Measurements from ENCODE around the gene TM9SF1.

DNA sequence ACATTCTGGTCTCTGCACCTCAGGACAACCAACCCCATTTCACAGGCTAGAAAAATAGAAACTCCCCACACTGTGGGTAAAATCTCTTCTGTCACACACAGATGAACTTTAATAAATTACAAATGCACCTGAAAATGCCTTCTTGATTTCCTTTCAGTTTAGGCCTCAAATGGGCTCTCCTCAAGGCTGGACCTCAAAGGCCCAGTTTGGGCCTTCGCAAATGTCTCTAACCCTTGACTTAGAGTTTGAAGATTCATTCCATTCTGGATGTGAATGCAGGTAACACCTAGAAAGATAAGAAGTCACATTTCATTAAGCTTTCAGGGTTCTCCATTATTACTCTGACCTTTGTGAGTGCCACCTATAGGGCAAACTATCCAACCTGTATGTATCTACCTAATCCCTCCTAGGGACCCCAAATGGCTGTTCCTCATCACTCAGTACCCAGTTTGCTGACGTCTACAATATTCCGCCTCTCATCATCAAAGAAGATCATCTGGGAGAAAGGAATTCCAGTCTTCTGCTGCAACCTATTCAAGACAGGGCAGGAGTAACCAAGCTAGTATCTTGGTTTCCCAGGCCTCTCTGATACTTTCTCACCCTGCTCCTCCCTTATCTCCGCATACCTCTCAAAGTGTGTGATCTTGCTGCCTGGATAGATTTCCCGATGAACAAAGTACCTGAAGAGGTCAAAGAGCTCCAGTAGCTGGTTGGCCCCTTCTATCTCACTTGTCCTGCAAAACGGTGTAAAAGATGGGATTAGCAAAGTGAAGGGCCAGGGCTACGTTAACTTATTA lies 18.8 kb upstream of the TM9SF1 start:
- TF ChIP-seq EZH2 (IDR thresholded peaks at IDR 0.05; ENCODE audit: low read depth, unreplicated experiment) (no peak), REST (IDR thresholded peaks at IDR 0.05; ENCODE audit: unreplicated experiment) (no peak), EZH2phosphoT487 (IDR thresholded peaks at IDR 0.05; ENCODE audit: unreplicated experiment) (no peak), ZNF114 (CRISPR knock-in tag; IDR thresholded peaks at IDR 0.05) (no peak), POLR2AphosphoS5 (IDR thresholded peaks at IDR 0.05; ENCODE audit: low read depth) (no peak), NANOG (IDR thresholded peaks at IDR 0.05; ENCODE audit: borderline replicate concordance) (no peak), STAT1 (IDR thresholded peaks at IDR 0.05; ENCODE audit: unreplicated experiment) (no peak), CREB1 (CRISPR knock-in tag; IDR thresholded peaks at IDR 0.05; ENCODE audit: low read depth) (no peak), ZNF331 (CRISPR knock-in tag; IDR thresholded peaks at IDR 0.05; ENCODE audit: low read depth) (no peak)
- TF ChIP-seq, protein P1, sequence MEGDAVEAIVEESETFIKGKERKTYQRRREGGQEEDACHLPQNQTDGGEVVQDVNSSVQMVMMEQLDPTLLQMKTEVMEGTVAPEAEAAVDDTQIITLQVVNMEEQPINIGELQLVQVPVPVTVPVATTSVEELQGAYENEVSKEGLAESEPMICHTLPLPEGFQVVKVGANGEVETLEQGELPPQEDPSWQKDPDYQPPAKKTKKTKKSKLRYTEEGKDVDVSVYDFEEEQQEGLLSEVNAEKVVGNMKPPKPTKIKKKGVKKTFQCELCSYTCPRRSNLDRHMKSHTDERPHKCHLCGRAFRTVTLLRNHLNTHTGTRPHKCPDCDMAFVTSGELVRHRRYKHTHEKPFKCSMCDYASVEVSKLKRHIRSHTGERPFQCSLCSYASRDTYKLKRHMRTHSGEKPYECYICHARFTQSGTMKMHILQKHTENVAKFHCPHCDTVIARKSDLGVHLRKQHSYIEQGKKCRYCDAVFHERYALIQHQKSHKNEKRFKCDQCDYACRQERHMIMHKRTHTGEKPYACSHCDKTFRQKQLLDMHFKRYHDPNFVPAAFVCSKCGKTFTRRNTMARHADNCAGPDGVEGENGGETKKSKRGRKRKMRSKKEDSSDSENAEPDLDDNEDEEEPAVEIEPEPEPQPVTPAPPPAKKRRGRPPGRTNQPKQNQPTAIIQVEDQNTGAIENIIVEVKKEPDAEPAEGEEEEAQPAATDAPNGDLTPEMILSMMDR (conservative IDR thresholded peaks at IDR 0.05; ENCODE audit: low read depth in 2 of 2), result no peak
- TF ChIP-seq, protein P2, sequence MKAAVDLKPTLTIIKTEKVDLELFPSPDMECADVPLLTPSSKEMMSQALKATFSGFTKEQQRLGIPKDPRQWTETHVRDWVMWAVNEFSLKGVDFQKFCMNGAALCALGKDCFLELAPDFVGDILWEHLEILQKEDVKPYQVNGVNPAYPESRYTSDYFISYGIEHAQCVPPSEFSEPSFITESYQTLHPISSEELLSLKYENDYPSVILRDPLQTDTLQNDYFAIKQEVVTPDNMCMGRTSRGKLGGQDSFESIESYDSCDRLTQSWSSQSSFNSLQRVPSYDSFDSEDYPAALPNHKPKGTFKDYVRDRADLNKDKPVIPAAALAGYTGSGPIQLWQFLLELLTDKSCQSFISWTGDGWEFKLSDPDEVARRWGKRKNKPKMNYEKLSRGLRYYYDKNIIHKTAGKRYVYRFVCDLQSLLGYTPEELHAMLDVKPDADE (IDR thresholded peaks at IDR 0.05), result no peak

Measured in GM23338 (cell line).